Left cardiac atrium (tissue), 4 donors: ENCODE results near the gene PYDC2. TPM values are rescaled to one million over a fixed set of nuclear protein-coding genes. Genes with fewer than 3 reads are reported as not detected.
"Not testable (repeated sequence)": the region's sequence is repeated elsewhere in the genome, so short reads cannot be mapped to it uniquely, and the experiment has no call there.

Source experiments
- ATAC-seq, 2 donors: fragments of 200-7000 bp; cut with Tn5 transposase; one replicate each; pipeline ENCODE4 v1.9.1; 2020; ENCODE audit warnings: mild to moderate bottlenecking in 2 of 2, moderate library complexity in 2 of 2
- DNase-seq: peaks from one replicate; pipeline ENCODE4 v3.0.0-alpha.2; 2020
- intact Hi-C, 2 donors: fragments of 100-400 bp; cut with DNase I; formaldehyde crosslinking; loops; one replicate each; pipeline versions ENCODE4 v1.14.1 to v1.15.1; 2022 to 2023
- total RNA-seq, 2 donors: library from RNA; stranded (reverse); fragmentation: NEBNext Ultra II Directional; extraction: Animal tissue kit (Norgen Biotek cat#: 25700); gene quantifications; one replicate each; pipeline ENCODE4 v1.2.1, GENCODE V29; 2021
- donor health status: DM: no; HTN: yes; CAD: no.
- donor health status: DM: no; HTN: yes; CAD: no; lungs with severe emphysema.
- donor health status: DM: yes; HTN: yes; CAD: no.
- donor health status: Dilated cardiomyopathy.

Gene PYDC2
- total RNA-seq, 2 donors from 2014 or later = not detected

GRCh38 chr3:191455257-191455952 lies 5.6 kb upstream of the PYDC2 start:
- ATAC-seq = peak in 1 of 2 donors; percentile 61
- DNase-seq = no peak
- intact Hi-C loops = no loop called here

- no peak for ATAC-seq
- DNase-seq = no peak
- intact Hi-C loops = no loop called here
Measured at GRCh38 chr3:191460360-191460759, 603 bp upstream of the PYDC2 start.

GRCh38 chr3:191470080-191470479 lies 9.1 kb downstream of the PYDC2 start:
- DNase-seq = no peak
- ATAC-seq = no peak
- intact Hi-C loops = no loop called here

GRCh38 chr3:191470545-191470944 lies 9.6 kb downstream of the PYDC2 start:
- DNase-seq (no peak), ATAC-seq (peak in 1 of 2 donors; percentile 44)
- intact Hi-C loops = no loop called here

- DNase-seq (no peak), ATAC-seq (no peak)
- intact Hi-C loops = no loop called here
Measured at GRCh38 chr3:191473661-191474198, 12.8 kb downstream of the PYDC2 start.

GRCh38 chr3:191476066-191476772 lies 15.3 kb downstream of the PYDC2 start:
- intact Hi-C loops = no loop called here
- no peak for DNase-seq
- ATAC-seq = no peak

- DNase-seq, intact Hi-C loops, ATAC-seq: not testable (repeated sequence)
Measured at GRCh38 chr3:191483994-191484393, 23.0 kb downstream of the PYDC2 start.

GRCh38 chr3:191484461-191484860 lies 23.5 kb downstream of the PYDC2 start:
- intact Hi-C loops = no loop called here
- DNase-seq (no peak), ATAC-seq (no peak)

- DNase-seq = no peak
- ATAC-seq = no peak
- intact Hi-C loops = no loop called here
Measured at GRCh38 chr3:191492601-191493000, 31.6 kb downstream of the PYDC2 start.

- no peak for ATAC-seq
- DNase-seq = no peak
- intact Hi-C loops = no loop called here
Measured at GRCh38 chr3:191493336-191493735, 32.4 kb downstream of the PYDC2 start.

- DNase-seq (peak; percentile 56), ATAC-seq (peak; percentile 34 to 62)
- intact Hi-C loops = no loop called here
Measured at GRCh38 chr3:191499307-191500080, 38.5 kb downstream of the PYDC2 start.

GRCh38 chr3:191500892-191501291 lies 39.9 kb downstream of the PYDC2 start:
- intact Hi-C loops = no loop called here
- ATAC-seq = no peak

GRCh38 chr3:191502583-191502982 lies 41.6 kb downstream of the PYDC2 start:
- intact Hi-C loops = no loop called here
- DNase-seq (no peak), ATAC-seq (no peak)

More at GRCh38 chr3:191500892-191501291, 39.9 kb downstream of the PYDC2 start:
- no peak for DNase-seq

- no peak for DNase-seq
- intact Hi-C loops = no loop called here
- no peak for ATAC-seq
Measured at GRCh38 chr3:191509078-191509477, 48.1 kb downstream of the PYDC2 start.

Other genes starting within 250 kb of the PYDC2 start
- 10 to 100 TPM; 53.1 to 69.0 TPM for gene CCDC50, start 131.8 kb upstream of the PYDC2 start, total RNA-seq
- under 1 TPM in 1 of 2 donors, not detected in 1; 0.24 TPM for gene UTS2B, start 130.6 kb upstream of the PYDC2 start, total RNA-seq